Heart right ventricle (tissue), 16 donors: ENCODE data around the gene MCOLN2. TPM values are rescaled to one million over a fixed set of nuclear protein-coding genes. Genes with fewer than 3 reads are reported as not detected.
"Not testable (repeated sequence)": the region's sequence is repeated elsewhere in the genome, so short reads cannot be mapped to it uniquely, and the experiment has no call there.

Experiments
- ATAC-seq, 8 donors: fragments of 200-7000 bp; cut with Tn5 transposase; one replicate each; pipeline ENCODE4 v1.9.1; 2020; ENCODE audit warnings: mild to moderate bottlenecking in 8 of 8, moderate library complexity in 8 of 8, moderate number of reproducible peaks in 1 of 8
- DNase-seq, 2 donors: peaks; one replicate each; pipeline ENCODE4 v3.0.0-alpha.2; 2020
- H3K27ac ChIP-seq, 10 donors: fragments of 200-600 bp; sonication (generic) in 2 of 10; one replicate each; pipeline versions ENCODE4 v1.5.0 to v1.8.0; 2020 to 2022; ENCODE audit warnings: mild to moderate bottlenecking in 3 of 10
- H3K27me3 ChIP-seq, 7 donors: fragments of 200-600 bp; one replicate each; pipeline ENCODE4 v1.8.0; 2021 to 2022; ENCODE audit warnings: mild to moderate bottlenecking in 2 of 7
- H3K36me3 ChIP-seq, 9 donors: fragments of 200-600 bp; sonication (generic) in 1 of 9; one replicate each; pipeline versions ENCODE4 v1.5.0 to v1.8.0; 2020 to 2022; ENCODE audit warnings: mild to moderate bottlenecking in 2 of 9
- H3K4me1 ChIP-seq, 9 donors: fragments of 200-600 bp; sonication (generic) in 1 of 9; one replicate each; pipeline versions ENCODE4 v1.5.0 to v1.8.0; 2020 to 2022; ENCODE audit warnings: mild to moderate bottlenecking in 4 of 9
- H3K4me3 ChIP-seq, 10 donors: fragments of 200-600 bp; sonication (generic) in 2 of 10; one replicate each; pipeline versions ENCODE4 v1.5.0 to v1.8.0; 2020 to 2022; ENCODE audit warnings: mild to moderate bottlenecking in 7 of 10, moderate library complexity in 2 of 10
- H3K9me3 ChIP-seq, 11 donors: fragments of 200-600 bp in 10 of 11; sonication (generic) in 2 of 11; one replicate each; pipeline versions ENCODE4 v1.5.0 to v1.8.0; 2013 to 2022; ENCODE audit warnings: mild to moderate bottlenecking in 2 of 11, control low read depth in 1 of 11, moderate library complexity in 1 of 11
- CTCF ChIP-seq, 9 donors: fragments of 200-600 bp; sonication (generic) in 2 of 9; IDR thresholded peaks; one replicate each; pipeline versions ENCODE4 v1.5.0 to v1.8.0; 2021 to 2022; ENCODE audit warnings: antibody characterized with exemption in 9 of 9, mild to moderate bottlenecking in 5 of 9, moderate library complexity in 1 of 9
- WGBS, 2 donors: extraction: QIAGEN DNeasy Blood & Tissue Kit; methylation state at CpG; one replicate each; pipeline ENCODE4 v1.1.7; 2013; ENCODE audit warnings: inconsistent platforms in 1 of 2; 5-methylcytosine and 5-hydroxymethylcytosine counted together
- intact Hi-C, 10 donors: fragments of 100-400 bp; cut with DNase I; formaldehyde crosslinking; loops; one replicate each; pipeline versions ENCODE4 v1.11.1 to v1.14.2; 2022
- polyA plus RNA-seq, 2 donors: library from polyadenylated mRNA; stranded (reverse); fragments of 200-250 nt; gene quantifications; one replicate each; pipeline ENCODE4 v1.2.3, GENCODE V29; 2013
- total RNA-seq, 10 donors: library from RNA; stranded (reverse); fragmentation: NEBNext Ultra II Directional in 3 of 10; extraction: Animal tissue kit (Norgen Biotek cat#: 25700) in 3 of 10; gene quantifications; one replicate each; pipeline versions ENCODE4 v1.2.1 to v1.2.4, GENCODE V29; 2021 to 2023
- donor health status: Arrhythmogenic right ventricular cardiomyopathy.
- donor health status: ischemic (EF 13 %, LVEDD 7.1; RV severe dilation, severe dysfunction).
- donor health status: healthy with polysubstance abuse.
- donor health status: DM: no; HTN: yes; CAD: no.
- donor health status: DM: no; HTN: no; CAD: no.
- donor health status: ischemic (EF 25% LVEDD 6.9; RV normal size, moderate dysfunction).
- donor health status: ischemic (EF 25% LVEDD 5.7; RV mildly dilated, moderate dysfunction).
- donor health status: healthy.
- donor health status: DM: yes; HTN: yes; CAD: no.
- donor health status: Ischemic cardiomyopathy.
- donor health status: ischemic (EF 35%, LVEDD 5.7; RV mildly dilated, moderate dysfunction).
- donor health status: nonischemic (EF 11% LVEDD 7.7; RV severe dilation, severe dysfunction).
- donor health status: DM: yes; HTN: yes; CAD: no.
- donor health status: PGD.
- donor health status: ischemic (EF 29% LVEDD 5.4; RV normal size, mild dysfunction).
- donor health status: nonischemic (EF 23%, LVEDD 6.1; RV moderate dilation, normal function).

MCOLN2 gene
- total and polyA plus RNA-seq, 12 donors = 0.01 to 2.0 (median 0.15) TPM; not detected in 6

GRCh38 chr1:84913555-84913892 is 83.4 kb downstream of the MCOLN2 start:
- whole genome bisulfite sequencing, 2 donors = 34 to 35% methylated on average over 4 of the region's 4 CpGs
- H3K36me3 ChIP-seq = no peaks in the 10 kb centered on the region
- peak in 2 of 8 donors; percentile 50 to 70 for ATAC-seq

GRCh38 chr1:84912726-84913554 is 84.0 kb downstream of the MCOLN2 start:
- ATAC-seq = no peak
- Histone ChIP-seq H3K4me1 (peaks cover 0 to 14% (median 3%) of the 10 kb centered on the region in 9 donors), H3K27ac (no peak overlapping the region), H3K27me3 (no peaks in the 10 kb centered on the region), H3K36me3 (no peaks in the 10 kb centered on the region), H3K4me3 (no peak overlapping the region), H3K9me3 (no peaks in the 10 kb centered on the region)
- intact Hi-C loops = no loop called here
- TF ChIP-seq CTCF (IDR thresholded peaks at IDR 0.05) = no peak
- DNase-seq = no peak
- 70 to 71% methylated on average over 3 of the region's 3 CpGs for WGBS, 2 donors

More at GRCh38 chr1:84913555-84913892, 83.4 kb downstream of the MCOLN2 start:
- peaks cover 0 to 14% (median 3%) of the 10 kb centered on the region in 9 donors for H3K4me1 ChIP-seq
- no peaks in the 10 kb centered on the region for H3K9me3 ChIP-seq
- no peak overlapping the region for H3K4me3 ChIP-seq
- no peak for DNase-seq
- no peak for TF ChIP-seq CTCF (IDR thresholded peaks at IDR 0.05)
- H3K27me3 ChIP-seq = no peaks in the 10 kb centered on the region
- no peak overlapping the region for H3K27ac ChIP-seq
- intact Hi-C loops = no loop called here

GRCh38 chr1:84908746-84909464 is 88.0 kb downstream of the MCOLN2 start:
- peaks cover 0 to 13% (median 2%) of the 10 kb centered on the region in 9 donors for H3K4me1 ChIP-seq
- H3K4me3 ChIP-seq, H3K27me3 ChIP-seq, H3K36me3 ChIP-seq, intact Hi-C loops, DNase-seq, H3K27ac ChIP-seq, ATAC-seq, H3K9me3 ChIP-seq: not testable (repeated sequence)
- 87 to 88% methylated on average over 4 of the region's 4 CpGs for WGBS, 2 donors

- intact Hi-C loops = no loop called here
- H3K4me3 ChIP-seq = no peak overlapping the region
- no peak for TF ChIP-seq CTCF (IDR thresholded peaks at IDR 0.05)
These were observed 89.7 kb downstream of the MCOLN2 start for GRCh38 chr1:84907095-84907827.

GRCh38 chr1:84902727-84903126 is 94.2 kb downstream of the MCOLN2 start:
- H3K4me3 ChIP-seq, H3K27ac ChIP-seq, intact Hi-C loops, H3K4me1 ChIP-seq, ATAC-seq, DNase-seq, H3K27me3 ChIP-seq, H3K36me3 ChIP-seq: not testable (repeated sequence)
- WGBS, 2 donors = 81 to 89% methylated on average over 7 of the region's 7 CpGs
- peaks cover 0 to 11% (median 0%) of the 10 kb centered on the region in 11 donors for H3K9me3 ChIP-seq

More at GRCh38 chr1:84907095-84907827, 89.7 kb downstream of the MCOLN2 start:
- peaks cover 0 to 10% (median 0%) of the 10 kb centered on the region in 11 donors for H3K9me3 ChIP-seq
- DNase-seq (no peak), ATAC-seq (no peak)
- no peaks in the 10 kb centered on the region for H3K36me3 ChIP-seq
- H3K27me3 ChIP-seq = no peaks in the 10 kb centered on the region
- H3K4me1 ChIP-seq = no peaks in the 10 kb centered on the region
- WGBS, 2 donors = 60 to 69% methylated on average over 6 of the region's 6 CpGs
- H3K27ac ChIP-seq = no peak overlapping the region
